Type B pancreatic cell (in vitro differentiated cells): Measurements from ENCODE around the gene SMARCB1. TPM values are rescaled to one million over a fixed set of nuclear protein-coding genes. Genes with fewer than 3 reads are reported as not detected.

Experiments
- DNase-seq: peaks from one replicate; pipeline ENCODE4 v3.0.0; 2021; ENCODE audit warnings: mixed read lengths; ENCODE audit not compliant: unreplicated experiment; ENCODE audit errors: extremely low spot score
- H3K27ac Mint-ChIP-seq: 2 replicates; pipeline ENCODE4 v1.8.0; 2021; ENCODE audit warnings: mild to moderate bottlenecking, mixed read lengths
- H3K27me3 Mint-ChIP-seq: 2 replicates; pipeline ENCODE4 v1.8.0; 2021; ENCODE audit warnings: mixed read lengths
- H3K36me3 Mint-ChIP-seq: 2 replicates; pipeline ENCODE4 v1.8.0; 2021; ENCODE audit warnings: mixed read lengths
- H3K4me1 Mint-ChIP-seq: one replicate; pipeline ENCODE4 v1.8.0; 2021; ENCODE audit warnings: mixed read lengths; ENCODE audit not compliant: unreplicated experiment
- H3K4me3 Mint-ChIP-seq: 2 replicates; pipeline ENCODE4 v1.8.0; 2021; ENCODE audit warnings: mild to moderate bottlenecking, mixed read lengths
- H3K9me3 Mint-ChIP-seq: 2 replicates; pipeline ENCODE4 v1.8.0; 2021; ENCODE audit warnings: mixed read lengths
- CTCF ChIP-seq: fragments of 200-600 bp; sonication (generic); conservative IDR thresholded peaks from 2 replicates; pipeline ENCODE4 v1.5.0; 2021; ENCODE audit warnings: antibody characterized with exemption, mild to moderate bottlenecking
- total RNA-seq: library from RNA; stranded (reverse); gene quantifications from 2 replicates; pipeline ENCODE4 v1.2.1, GENCODE V29; 2021; ENCODE audit warnings: low replicate concordance

SMARCB1 gene
- total RNA-seq, 1 donor from 2014 or later: 159 TPM

GRCh38 chr22:23834793-23835483 lies 48.2 kb downstream of the SMARCB1 start:
- Mint-ChIP-seq H3K4me3 (no peak overlapping the region), H3K27me3 (peaks cover 8% of the 10 kb centered on the region), H3K36me3 (peaks cover 18% of the 10 kb centered on the region), H3K27ac (no peak overlapping the region), H3K4me1 (peaks cover 22% of the 10 kb centered on the region), H3K9me3 (no peaks in the 10 kb centered on the region)
- DNase-seq: no peak
- no peak for TF ChIP-seq CTCF

- no peak for DNase-seq
- H3K27me3 Mint-ChIP-seq: peaks cover 12% of the 10 kb centered on the region
- H3K9me3 Mint-ChIP-seq: no peaks in the 10 kb centered on the region
- H3K4me3 Mint-ChIP-seq: peak overlapping the region; percentile 41
- no peak overlapping the region for H3K27ac Mint-ChIP-seq
- peaks cover 18% of the 10 kb centered on the region for H3K4me1 Mint-ChIP-seq
- no peak for TF ChIP-seq CTCF
- peaks cover 12% of the 10 kb centered on the region for H3K36me3 Mint-ChIP-seq
Observed at GRCh38 chr22:23835484-23836144, 48.8 kb downstream of the SMARCB1 start.

GRCh38 chr22:23836281-23836680 lies 49.5 kb downstream of the SMARCB1 start:
- Mint-ChIP-seq H3K27ac (no peak overlapping the region), H3K4me3 (peak overlapping the region; percentile 66), H3K27me3 (peaks cover 19% of the 10 kb centered on the region), H3K9me3 (no peaks in the 10 kb centered on the region), H3K4me1 (peaks cover 25% of the 10 kb centered on the region), H3K36me3 (peaks cover 8% of the 10 kb centered on the region)
- no peak for TF ChIP-seq CTCF
- no peak for DNase-seq

- Mint-ChIP-seq H3K27me3 (peaks cover 24% of the 10 kb centered on the region), H3K4me1 (peaks cover 31% of the 10 kb centered on the region), H3K4me3 (peak overlapping the region; percentile 76), H3K9me3 (no peaks in the 10 kb centered on the region), H3K27ac (peak overlapping the region; percentile 80), H3K36me3 (peaks cover 8% of the 10 kb centered on the region)
- no peak for TF ChIP-seq CTCF
- DNase-seq: no peak
Observed at GRCh38 chr22:23836692-23837495, 50.1 kb downstream of the SMARCB1 start.

GRCh38 chr22:23837496-23837859 lies 50.7 kb downstream of the SMARCB1 start:
- peak overlapping the region; percentile 80 for H3K27ac Mint-ChIP-seq
- peaks cover 8% of the 10 kb centered on the region for H3K36me3 Mint-ChIP-seq
- H3K4me3 Mint-ChIP-seq: peak overlapping the region; percentile 76
- TF ChIP-seq CTCF: no peak
- H3K4me1 Mint-ChIP-seq: peaks cover 31% of the 10 kb centered on the region
- DNase-seq: no peak
- H3K9me3 Mint-ChIP-seq: no peaks in the 10 kb centered on the region
- H3K27me3 Mint-ChIP-seq: peaks cover 24% of the 10 kb centered on the region
